Activated CD8-positive, alpha-beta T cell treated with anti-CD3 and anti-CD28 coated beads, Interleukin-2, amount 10 ng/mL, durations not matched to agents 7 days and 5 days (primary cell): Measurements from ENCODE around the gene RASSF5. TPM values are rescaled to one million over a fixed set of nuclear protein-coding genes. Genes with fewer than 3 reads are reported as not detected.
"Not testable (repeated sequence)": the region's sequence is repeated elsewhere in the genome, so short reads cannot be mapped to it uniquely, and the experiment has no call there.

Experiments
- ATAC-seq: fragments of 150-1000 bp; cut with Tn5 transposase; one replicate; pipeline ENCODE4 v1.10.0; 2021; ENCODE audit warnings: moderate library complexity
- CTCF ChIA-PET: fragments of 350-600 bp; sonication (Branson Sonifier 250); formaldehyde crosslinking; loops from one replicate; lab custom pipeline; 2021; ENCODE audit warnings: antibody characterized with exemption; lab: Charles Lee
- POLR2A ChIA-PET: fragments of 350-600 bp; sonication (Branson Sonifier 250); formaldehyde crosslinking; loops from one replicate; lab custom pipeline; 2021; ENCODE audit warnings: antibody characterized with exemption; lab: Charles Lee
- DNase-seq: peaks from one replicate; pipeline ENCODE4 v3.0.0-alpha.2; 2020
- H3K27ac Mint-ChIP-seq: one replicate; pipeline ENCODE4 v1.8.0; 2021; ENCODE audit warnings: mild to moderate bottlenecking, mixed read lengths
- H3K27me3 Mint-ChIP-seq: one replicate; pipeline ENCODE4 v1.8.0; 2021; ENCODE audit warnings: low read depth, mixed read lengths
- H3K36me3 Mint-ChIP-seq: one replicate; pipeline ENCODE4 v1.8.0; 2021; ENCODE audit warnings: low read depth, mixed read lengths
- H3K4me1 Mint-ChIP-seq: one replicate; pipeline ENCODE4 v1.8.0; 2021; ENCODE audit warnings: low read depth, mixed read lengths
- H3K4me3 Mint-ChIP-seq: one replicate; pipeline ENCODE4 v1.8.0; 2021; ENCODE audit warnings: mild to moderate bottlenecking, mixed read lengths
- H3K9me3 Mint-ChIP-seq: one replicate; pipeline ENCODE4 v1.8.0; 2022; ENCODE audit warnings: mixed read lengths; ENCODE audit not compliant: insufficient read depth
- total RNA-seq, 2 experiments: library from RNA; stranded (reverse); gene quantifications; one replicate each; pipeline ENCODE4 v1.2.3, GENCODE V29; 2021

The RASSF5 gene
- total RNA-seq, 2 experiments from 2014 or later: 192 to 195 TPM

- Mint-ChIP-seq H3K4me3 (no peak overlapping the region), H3K9me3 (no peaks in the 10 kb centered on the region), H3K27ac (no peak overlapping the region), H3K27me3 (no peaks in the 10 kb centered on the region), H3K4me1 (peaks cover 44% of the 10 kb centered on the region), H3K36me3 (peaks cover 75% of the 10 kb centered on the region)
- ChIA-PET CTCF (interaction anchor here (1.2 to 7.5 kb wide), 5 partner anchors 9 to 130 kb away, joined by 3 to 94 read pairs (median 3); partner anchors contain the start of gene RASSF5), POLR2A (no interaction called here)
- DNase-seq: no peak
- ATAC-seq: no peak
Measured at GRCh38 chr1:206476591-206476990, 30.7 kb upstream of the RASSF5 start.

- Mint-ChIP-seq H3K9me3 (no peaks in the 10 kb centered on the region), H3K27me3 (no peaks in the 10 kb centered on the region), H3K4me1 (peaks cover 39% of the 10 kb centered on the region), H3K4me3 (no peak overlapping the region), H3K27ac (peak overlapping the region; percentile 61), H3K36me3 (peaks cover 70% of the 10 kb centered on the region)
- ATAC-seq (no peak), DNase-seq (no peak)
- ChIA-PET POLR2A (no interaction called here), CTCF (interaction anchor here (1.2 to 7.5 kb wide), 6 partner anchors 8 to 130 kb away, joined by 3 to 94 read pairs (median 4); partner anchors contain the start of gene RASSF5)
Measured at GRCh38 chr1:206477110-206477509, 30.2 kb upstream of the RASSF5 start.

- DNase-seq (no peak), ATAC-seq (no peak)
- ChIA-PET POLR2A (no interaction called here), CTCF (interaction anchor here (1.2 to 7.5 kb wide), 6 partner anchors 8 to 187 kb away, joined by 3 to 94 read pairs (median 8); partner anchors contain the start of gene RASSF5)
- H3K36me3 Mint-ChIP-seq: peaks cover 69% of the 10 kb centered on the region
- H3K4me3 Mint-ChIP-seq: no peak overlapping the region
- no peaks in the 10 kb centered on the region for H3K27me3 Mint-ChIP-seq
- H3K27ac Mint-ChIP-seq: peak overlapping the region; percentile 19
- peaks cover 32% of the 10 kb centered on the region for H3K4me1 Mint-ChIP-seq
- no peaks in the 10 kb centered on the region for H3K9me3 Mint-ChIP-seq
Measured at GRCh38 chr1:206477581-206478380, 29.6 kb upstream of the RASSF5 start.

- Mint-ChIP-seq H3K4me3 (no peak overlapping the region), H3K9me3 (no peaks in the 10 kb centered on the region), H3K4me1 (peaks cover 24% of the 10 kb centered on the region), H3K27me3 (no peaks in the 10 kb centered on the region), H3K36me3 (peaks cover 70% of the 10 kb centered on the region), H3K27ac (no peak overlapping the region)
- CTCF ChIA-PET: interaction anchor here (0.6 to 7.5 kb wide), 31 partner anchors 8 to 352 kb away, joined by 3 to 94 read pairs (median 5); partner anchors contain the start of genes EIF2D, IKBKE and RASSF5
- no peak for DNase-seq
- ATAC-seq: no peak
- POLR2A ChIA-PET: interaction anchor here (1.0 kb wide), 1 partner anchor 8 kb away, joined by 7 read pairs; the partner anchor contains the start of gene IKBKE
Measured at GRCh38 chr1:206478746-206479145, 28.6 kb upstream of the RASSF5 start.

- ATAC-seq: peak; percentile 73
- H3K4me1 Mint-ChIP-seq: peaks cover 18% of the 10 kb centered on the region
- H3K9me3 Mint-ChIP-seq: no peaks in the 10 kb centered on the region
- peak overlapping the region; percentile 55 for H3K27ac Mint-ChIP-seq
- H3K4me3 Mint-ChIP-seq: no peak overlapping the region
- ChIA-PET POLR2A (interaction anchor here (0.8 to 1.0 kb wide), 3 partner anchors 8 to 19 kb away, joined by 3 to 7 read pairs (median 5); partner anchors contain the start of gene IKBKE), CTCF (interaction anchor here (0.6 to 7.5 kb wide), 47 partner anchors 9 to 365 kb away, joined by 3 to 94 read pairs (median 4); partner anchors contain the start of genes EIF2D, IKBKE and RASSF5)
- DNase-seq: peak; percentile 80
- peaks cover 64% of the 10 kb centered on the region for H3K36me3 Mint-ChIP-seq
- no peaks in the 10 kb centered on the region for H3K27me3 Mint-ChIP-seq
Measured at GRCh38 chr1:206479183-206480125, 27.9 kb upstream of the RASSF5 start.

- Mint-ChIP-seq H3K4me1 (peaks cover 10% of the 10 kb centered on the region), H3K27ac (no peak overlapping the region), H3K36me3 (peaks cover 60% of the 10 kb centered on the region), H3K4me3 (no peak overlapping the region), H3K27me3 (no peaks in the 10 kb centered on the region), H3K9me3 (no peaks in the 10 kb centered on the region)
- ATAC-seq (no peak), DNase-seq (no peak)
- POLR2A ChIA-PET: no interaction called here
- CTCF ChIA-PET: interaction anchor here (1.1 to 7.5 kb wide), 24 partner anchors 10 to 184 kb away, joined by 3 to 94 read pairs (median 6); partner anchors contain the start of genes EIF2D and IKBKE
Measured at GRCh38 chr1:206480211-206480610, 27.1 kb upstream of the RASSF5 start.

- ChIA-PET CTCF (interaction anchor here (1.4 to 7.5 kb wide), 4 partner anchors 8 to 101 kb away, joined by 4 to 94 read pairs (median 16); no protein-coding TSS in a partner anchor), POLR2A (no interaction called here)
- Mint-ChIP-seq H3K27me3 (no peaks in the 10 kb centered on the region), H3K4me1 (peaks cover 10% of the 10 kb centered on the region), H3K36me3 (peaks cover 53% of the 10 kb centered on the region), H3K27ac (no peak overlapping the region), H3K4me3 (no peak overlapping the region), H3K9me3 (no peaks in the 10 kb centered on the region)
- ATAC-seq (no peak), DNase-seq (no peak)
Measured at GRCh38 chr1:206482611-206483010, 24.7 kb upstream of the RASSF5 start.

- CTCF ChIA-PET: interaction anchor here (0.6 kb wide), 1 partner anchor 13 kb away, joined by 3 read pairs; no protein-coding TSS in a partner anchor
- H3K4me3 Mint-ChIP-seq, DNase-seq, H3K27me3 Mint-ChIP-seq, H3K9me3 Mint-ChIP-seq, ATAC-seq, POLR2A ChIA-PET, H3K27ac Mint-ChIP-seq: not testable (repeated sequence)
- H3K36me3 Mint-ChIP-seq: peaks cover 57% of the 10 kb centered on the region
- peaks cover 10% of the 10 kb centered on the region for H3K4me1 Mint-ChIP-seq
Measured at GRCh38 chr1:206483864-206484263, 23.5 kb upstream of the RASSF5 start.

- no peak overlapping the region for H3K4me3 Mint-ChIP-seq
- no peaks in the 10 kb centered on the region for H3K27me3 Mint-ChIP-seq
- ChIA-PET POLR2A (no interaction called here), CTCF (interaction anchor here (1.1 to 1.2 kb wide), 2 partner anchors 15 to 98 kb away, joined by 3 to 4 read pairs; no protein-coding TSS in a partner anchor)
- no peak overlapping the region for H3K27ac Mint-ChIP-seq
- DNase-seq (no peak), ATAC-seq (no peak)
- H3K9me3 Mint-ChIP-seq: no peaks in the 10 kb centered on the region
- peaks cover 53% of the 10 kb centered on the region for H3K36me3 Mint-ChIP-seq
- H3K4me1 Mint-ChIP-seq: peaks cover 4% of the 10 kb centered on the region
Measured at GRCh38 chr1:206484901-206485300, 22.4 kb upstream of the RASSF5 start.

- no peak for ATAC-seq
- Mint-ChIP-seq H3K9me3 (no peaks in the 10 kb centered on the region), H3K36me3 (peaks cover 63% of the 10 kb centered on the region), H3K4me1 (peaks cover 18% of the 10 kb centered on the region), H3K27ac (peak overlapping the region; percentile 13), H3K27me3 (no peaks in the 10 kb centered on the region), H3K4me3 (no peak overlapping the region)
- CTCF ChIA-PET: no interaction called here
- no peak for DNase-seq
- POLR2A ChIA-PET: no interaction called here
Measured at GRCh38 chr1:206486995-206487788, 20.1 kb upstream of the RASSF5 start.
